Measurements from ENCODE around the gene GPR149. TPM values are rescaled to one million over a fixed set of nuclear protein-coding genes. Genes with fewer than 3 reads are reported as not detected.

GPR149 gene
- total RNA-seq, 2 donors from 2014 or later: not detected

DNA sequence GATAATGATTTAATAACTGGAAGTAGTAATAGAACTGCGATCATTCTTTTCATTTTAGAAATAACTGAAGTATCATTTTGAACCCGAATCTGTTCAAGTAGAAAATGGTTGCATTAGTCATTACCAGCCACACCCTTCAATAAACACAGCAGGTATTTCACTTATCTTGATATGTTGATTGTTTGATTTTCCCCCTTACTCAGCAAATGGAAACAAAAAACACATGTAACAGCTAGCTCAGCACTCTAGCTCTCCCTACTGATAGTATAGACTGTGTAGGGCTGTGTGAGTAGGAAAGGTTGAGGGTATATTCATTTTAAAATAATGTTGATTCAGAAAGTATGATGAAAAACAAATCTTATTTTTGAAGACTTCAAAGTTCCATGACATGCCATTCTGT is 1.1 kb upstream of the GPR149 start:
- no peak for TF ChIP-seq POLR2A (IDR thresholded peaks at IDR 0.05)
- TF ChIP-seq, protein P1, sequence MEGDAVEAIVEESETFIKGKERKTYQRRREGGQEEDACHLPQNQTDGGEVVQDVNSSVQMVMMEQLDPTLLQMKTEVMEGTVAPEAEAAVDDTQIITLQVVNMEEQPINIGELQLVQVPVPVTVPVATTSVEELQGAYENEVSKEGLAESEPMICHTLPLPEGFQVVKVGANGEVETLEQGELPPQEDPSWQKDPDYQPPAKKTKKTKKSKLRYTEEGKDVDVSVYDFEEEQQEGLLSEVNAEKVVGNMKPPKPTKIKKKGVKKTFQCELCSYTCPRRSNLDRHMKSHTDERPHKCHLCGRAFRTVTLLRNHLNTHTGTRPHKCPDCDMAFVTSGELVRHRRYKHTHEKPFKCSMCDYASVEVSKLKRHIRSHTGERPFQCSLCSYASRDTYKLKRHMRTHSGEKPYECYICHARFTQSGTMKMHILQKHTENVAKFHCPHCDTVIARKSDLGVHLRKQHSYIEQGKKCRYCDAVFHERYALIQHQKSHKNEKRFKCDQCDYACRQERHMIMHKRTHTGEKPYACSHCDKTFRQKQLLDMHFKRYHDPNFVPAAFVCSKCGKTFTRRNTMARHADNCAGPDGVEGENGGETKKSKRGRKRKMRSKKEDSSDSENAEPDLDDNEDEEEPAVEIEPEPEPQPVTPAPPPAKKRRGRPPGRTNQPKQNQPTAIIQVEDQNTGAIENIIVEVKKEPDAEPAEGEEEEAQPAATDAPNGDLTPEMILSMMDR (IDR thresholded peaks at IDR 0.05): no peak
- no peak for ATAC-seq
- 51 to 63% methylated on average over 2 of the region's 2 CpGs for WGBS, 2 donors
- H3K4me1 ChIP-seq: peaks cover 20% of the 10 kb centered on the region
- peaks cover 0 to 12% of the 10 kb centered on the region in 2 donors for H3K27me3 ChIP-seq
- H3K9me3 ChIP-seq: no peaks in the 10 kb centered on the region
- intact Hi-C loops (cut with DNase I): no loop called here
- no peak for DNase-seq
- no peak overlapping the region for H3K27ac ChIP-seq
- no peak overlapping the region for H3K4me3 ChIP-seq
- H3K36me3 ChIP-seq (replicated peaks in 1 of 2; ENCODE audit: insufficient read depth in 1 of 2, low read depth in 2 of 2): no peaks in the 10 kb centered on the region

DNA sequence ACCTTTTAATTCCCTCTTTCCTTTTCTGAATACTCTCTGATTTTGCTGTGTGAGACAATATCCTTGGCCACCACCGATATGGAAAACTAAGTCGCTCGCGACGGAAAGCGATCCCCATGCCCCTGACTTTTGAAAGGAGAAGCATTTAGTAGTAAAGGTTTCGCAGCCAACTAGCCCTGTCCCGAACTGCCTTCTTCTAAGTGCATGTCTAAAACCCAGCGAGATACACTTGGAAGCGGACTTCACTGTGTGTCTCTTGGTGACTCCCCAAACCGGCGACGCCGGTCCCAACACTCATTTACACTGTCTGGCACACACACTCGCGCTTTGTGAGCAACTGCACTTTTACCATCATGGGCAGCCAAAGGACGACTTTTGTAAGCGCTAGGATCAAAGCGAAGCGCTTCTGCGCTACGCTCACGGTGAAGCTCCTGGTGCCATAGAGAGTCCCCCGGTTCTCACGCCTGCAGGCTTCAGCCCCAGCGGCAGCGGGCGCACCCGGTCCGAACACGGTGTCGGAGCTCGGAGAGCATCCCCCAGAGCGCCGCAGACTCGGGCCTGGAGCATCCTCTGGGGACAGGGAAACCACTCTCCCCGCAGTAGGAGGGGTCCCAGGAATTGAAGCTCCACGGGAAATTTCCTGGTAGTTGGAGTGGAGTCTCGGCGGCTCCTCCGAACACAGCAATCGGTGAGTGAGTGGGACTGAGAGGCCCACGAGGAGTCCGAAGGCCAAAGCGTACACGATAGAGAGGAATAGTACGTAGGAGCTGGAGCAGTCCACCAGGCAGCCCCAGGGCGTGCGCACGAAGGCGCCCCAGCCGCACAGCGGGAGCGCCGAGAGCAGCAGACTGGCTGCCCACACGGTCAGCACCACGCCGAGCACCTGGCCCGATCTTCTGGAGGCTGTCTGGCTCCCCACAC is 1.4 kb downstream of the GPR149 start:
- WGBS, 2 donors: 1 to 3% methylated on average over 48 to 59 of the region's 59 CpGs
- no peak overlapping the region for H3K4me3 ChIP-seq
- peaks cover 0 to 12% of the 10 kb centered on the region in 2 donors for H3K27me3 ChIP-seq
- H3K27ac ChIP-seq: no peak overlapping the region
- H3K9me3 ChIP-seq: no peaks in the 10 kb centered on the region
- intact Hi-C loops (cut with DNase I): no loop called here
- ATAC-seq: peak; percentile 35
- H3K4me1 ChIP-seq: peaks cover 20% of the 10 kb centered on the region
- H3K36me3 ChIP-seq (replicated peaks in 1 of 2; ENCODE audit: insufficient read depth in 1 of 2, low read depth in 2 of 2): no peaks in the 10 kb centered on the region
- TF ChIP-seq POLR2A (IDR thresholded peaks at IDR 0.05): no peak
- TF ChIP-seq, protein P1 (IDR thresholded peaks at IDR 0.05): no peak
- DNase-seq: no peak

DNA sequence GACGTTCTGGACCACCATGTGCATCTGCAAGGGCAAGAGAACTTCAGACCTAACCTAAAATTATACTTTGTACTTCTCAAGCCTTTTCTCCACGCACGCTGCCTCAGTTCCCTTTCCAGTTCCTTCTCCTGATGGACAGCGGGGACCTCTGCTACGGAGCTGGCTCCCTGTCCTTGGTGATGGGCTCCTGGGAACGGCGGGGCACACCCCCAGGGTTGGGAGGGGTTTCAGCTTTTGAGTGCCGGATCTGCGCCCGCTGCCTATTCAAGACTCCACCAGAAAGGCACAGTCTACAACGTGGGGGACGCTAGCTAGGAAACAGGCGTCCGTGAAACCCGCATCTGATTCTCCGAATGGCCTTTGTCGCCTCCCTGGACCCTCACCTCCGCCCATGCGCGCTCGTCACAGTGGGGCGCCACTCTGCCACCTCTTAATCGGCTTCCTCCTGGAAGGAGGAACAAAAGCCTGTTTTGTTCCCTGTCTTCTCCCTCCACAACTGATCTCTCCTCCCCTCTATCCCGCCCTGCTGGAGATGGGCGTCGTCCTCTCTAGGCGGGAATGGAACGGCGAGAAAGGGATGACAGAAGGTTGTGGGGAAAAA is 2.2 kb downstream of the GPR149 start:
- no peak overlapping the region for H3K4me3 ChIP-seq
- 2% methylated on average over 18 to 29 of the region's 29 CpGs for WGBS, 2 donors
- ATAC-seq: no peak
- no peak overlapping the region for H3K27ac ChIP-seq
- no peaks in the 10 kb centered on the region for H3K9me3 ChIP-seq
- intact Hi-C loops (cut with DNase I): no loop called here
- H3K4me1 ChIP-seq: peaks cover 20% of the 10 kb centered on the region
- H3K36me3 ChIP-seq (replicated peaks in 1 of 2; ENCODE audit: insufficient read depth in 1 of 2, low read depth in 2 of 2): no peaks in the 10 kb centered on the region
- no peak for DNase-seq
- no peak for TF ChIP-seq POLR2A (IDR thresholded peaks at IDR 0.05)
- TF ChIP-seq, protein P1 (IDR thresholded peaks at IDR 0.05): no peak
- peaks cover 0 to 12% of the 10 kb centered on the region in 2 donors for H3K27me3 ChIP-seq

DNA sequence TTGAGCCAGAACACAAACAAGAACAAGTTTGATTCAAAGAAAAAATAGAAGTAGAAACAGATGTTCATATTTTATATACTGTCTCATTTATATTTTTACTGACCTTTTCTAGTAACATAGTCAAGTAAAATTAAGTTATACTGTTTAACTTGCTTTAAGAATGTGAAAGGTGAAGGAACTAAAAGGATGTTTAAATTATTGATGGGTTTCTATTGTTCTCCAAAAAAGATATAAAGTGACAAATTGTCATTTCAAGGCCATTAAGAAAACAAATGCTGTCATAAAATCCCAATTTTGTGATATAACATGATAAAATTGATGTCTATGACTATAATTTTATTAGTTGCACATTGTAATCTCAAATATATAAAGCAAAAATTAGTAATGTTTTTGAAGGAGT is 7.3 kb downstream of the GPR149 start:
- Histone ChIP-seq H3K9me3 (no peaks in the 10 kb centered on the region), H3K27ac (no peak overlapping the region), H3K4me1 (peaks cover under 1% of the 10 kb centered on the region), H3K27me3 (peaks cover 0 to 3% of the 10 kb centered on the region in 2 donors), H3K4me3 (no peak overlapping the region), H3K36me3 (replicated peaks in 1 of 2; ENCODE audit: insufficient read depth in 1 of 2, low read depth in 2 of 2) (no peaks in the 10 kb centered on the region)
- ATAC-seq (no peak), DNase-seq (no peak)
- TF ChIP-seq POLR2A (IDR thresholded peaks at IDR 0.05): no peak
- TF ChIP-seq, protein P1 (IDR thresholded peaks at IDR 0.05): no peak
- intact Hi-C loops (cut with DNase I): no loop called here

All from body of pancreas (tissue), 4 donors.